HG03103 (cell line): ENCODE results near the gene PSKH1.

Experiments used
- ATAC-seq: cut with Tn5 transposase; IDR thresholded peaks from one replicate; pipeline ENCODE4 v1.9.1; 2021; ENCODE audit warnings: low read depth; ENCODE audit not compliant: unreplicated experiment

Gene PSKH1

DNA sequence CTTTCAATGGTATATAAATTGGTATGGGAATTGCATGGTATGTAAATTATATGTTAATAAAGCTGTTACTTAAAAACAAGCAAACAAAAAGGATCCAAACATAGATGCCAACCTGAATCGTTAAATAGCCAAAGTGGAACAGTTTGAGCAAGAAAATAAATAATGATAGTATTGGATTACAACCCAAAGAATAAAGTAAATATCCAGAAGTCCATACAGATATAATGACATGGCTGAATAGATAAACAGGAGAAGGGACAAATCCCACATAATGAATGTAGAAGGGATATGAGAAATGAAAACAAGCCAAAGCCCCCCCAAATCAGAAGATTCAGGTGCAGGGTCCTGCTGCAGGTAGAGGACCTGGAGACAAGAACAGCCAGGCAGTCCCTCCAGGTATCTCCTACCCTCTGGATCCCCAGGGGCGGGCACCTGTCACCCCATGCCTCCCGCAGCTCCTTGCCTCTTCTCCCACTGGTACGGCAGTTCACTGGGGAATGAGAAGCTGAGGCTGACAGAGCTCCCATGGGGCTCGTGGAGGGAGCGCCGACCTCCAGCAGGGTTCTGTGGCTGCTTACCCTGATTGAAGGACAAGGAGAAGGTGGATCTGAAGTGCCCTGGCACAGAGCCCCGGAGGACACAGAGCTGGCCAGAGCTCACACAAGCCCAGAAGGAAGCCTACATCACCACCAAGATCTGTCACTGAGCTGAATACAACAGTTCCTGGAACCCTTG is 60.8 kb downstream of the PSKH1 start:
- ATAC-seq: no peak

GRCh38 chr16:67954421-67955196 is 61.6 kb downstream of the PSKH1 start:
- no peak for ATAC-seq

- ATAC-seq: no peak
These were observed 64.6 kb downstream of the PSKH1 start for GRCh38 chr16:67957622-67958021.

GRCh38 chr16:67959536-67960329 is 66.7 kb downstream of the PSKH1 start:
- ATAC-seq: no peak

GRCh38 chr16:67961551-67961957 is 68.5 kb downstream of the PSKH1 start:
- no peak for ATAC-seq

DNA sequence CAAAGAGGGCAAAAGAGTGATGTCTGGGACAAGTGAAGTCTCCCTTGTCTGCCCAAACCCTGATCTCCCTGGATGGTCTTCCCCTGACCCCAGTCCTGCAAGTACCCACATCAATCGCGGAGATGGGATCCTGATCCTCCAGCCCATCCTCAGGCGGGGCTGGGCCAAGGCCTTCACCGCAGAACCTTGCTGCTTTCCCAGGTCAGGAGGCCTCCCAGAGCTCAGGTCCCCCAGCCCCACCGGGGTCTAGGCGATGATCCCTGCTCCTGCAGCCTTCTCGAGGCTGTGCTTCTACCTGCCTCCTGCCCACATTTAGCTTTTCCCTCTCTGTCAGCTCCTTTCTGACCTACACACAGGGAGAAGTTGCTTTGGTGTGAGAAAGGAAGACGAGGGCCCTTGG is 69.1 kb downstream of the PSKH1 start:
- ATAC-seq: no peak

GRCh38 chr16:67963292-67963661 is 70.2 kb downstream of the PSKH1 start:
- ATAC-seq: no peak

DNA sequence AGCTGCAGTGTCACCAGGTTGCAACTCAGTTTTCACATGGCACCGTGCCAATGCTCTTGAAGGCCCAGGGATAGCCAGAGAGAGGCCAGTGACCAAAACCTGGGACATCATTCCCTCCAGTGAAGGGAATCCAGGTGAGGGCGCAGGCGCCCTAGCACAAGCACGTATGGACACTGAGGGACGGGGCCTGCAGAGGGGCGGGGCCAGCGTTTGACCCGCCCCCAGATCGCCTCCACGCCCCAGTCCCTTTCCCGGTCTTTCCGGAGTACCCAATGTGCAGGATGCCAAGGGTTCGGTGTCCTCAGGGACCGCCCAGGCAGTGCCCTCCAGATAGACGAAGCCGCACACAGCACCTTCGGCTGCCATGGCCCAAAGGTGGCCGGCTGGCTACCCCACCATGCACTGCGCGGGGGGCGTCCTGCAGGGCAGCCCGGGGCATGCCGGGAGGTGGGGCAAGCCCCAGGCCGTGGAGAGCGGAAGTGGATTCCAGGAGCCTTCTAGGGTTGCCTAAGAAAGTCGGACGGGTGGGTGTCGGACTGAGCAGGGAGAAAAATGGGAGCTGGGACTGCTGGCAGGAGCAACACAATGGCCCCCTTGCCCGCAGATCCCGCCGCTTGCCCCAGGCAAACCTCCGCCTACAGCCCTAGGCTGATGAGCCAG is 70.7 kb downstream of the PSKH1 start:
- ATAC-seq: no peak

DNA sequence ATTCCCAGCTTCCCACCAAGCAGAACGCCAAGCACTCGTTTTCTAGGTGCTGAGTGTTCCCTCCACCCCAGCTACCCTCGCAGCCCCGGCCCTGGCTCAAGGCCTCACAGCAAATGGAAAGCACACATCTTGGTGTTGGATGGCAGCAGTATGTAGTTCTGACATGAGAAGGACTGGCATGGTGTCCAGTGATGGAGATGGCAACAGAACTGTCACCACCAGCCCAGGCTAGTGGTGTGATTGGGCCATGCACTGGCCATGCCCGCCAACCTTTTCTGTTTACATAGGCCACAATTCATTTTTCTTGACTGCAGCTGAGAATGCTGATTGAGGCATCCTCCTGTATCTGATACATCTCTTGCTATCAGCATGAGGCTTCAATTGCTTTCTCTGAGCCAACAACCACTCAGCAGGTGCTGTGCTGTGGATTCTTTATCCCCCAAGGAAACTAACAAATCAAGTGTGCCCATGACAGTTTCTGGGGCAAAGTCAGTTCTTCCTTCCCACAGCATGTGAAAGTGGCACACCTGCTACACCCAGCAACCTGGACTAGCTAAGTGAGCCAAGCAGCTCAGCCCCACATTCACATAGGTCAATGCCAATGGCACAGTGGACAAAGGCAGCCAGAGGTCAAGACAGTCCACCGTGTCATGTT is 71.5 kb downstream of the PSKH1 start:
- ATAC-seq: no peak

GRCh38 chr16:67965668-67966548 is 72.9 kb downstream of the PSKH1 start:
- no peak for ATAC-seq

DNA sequence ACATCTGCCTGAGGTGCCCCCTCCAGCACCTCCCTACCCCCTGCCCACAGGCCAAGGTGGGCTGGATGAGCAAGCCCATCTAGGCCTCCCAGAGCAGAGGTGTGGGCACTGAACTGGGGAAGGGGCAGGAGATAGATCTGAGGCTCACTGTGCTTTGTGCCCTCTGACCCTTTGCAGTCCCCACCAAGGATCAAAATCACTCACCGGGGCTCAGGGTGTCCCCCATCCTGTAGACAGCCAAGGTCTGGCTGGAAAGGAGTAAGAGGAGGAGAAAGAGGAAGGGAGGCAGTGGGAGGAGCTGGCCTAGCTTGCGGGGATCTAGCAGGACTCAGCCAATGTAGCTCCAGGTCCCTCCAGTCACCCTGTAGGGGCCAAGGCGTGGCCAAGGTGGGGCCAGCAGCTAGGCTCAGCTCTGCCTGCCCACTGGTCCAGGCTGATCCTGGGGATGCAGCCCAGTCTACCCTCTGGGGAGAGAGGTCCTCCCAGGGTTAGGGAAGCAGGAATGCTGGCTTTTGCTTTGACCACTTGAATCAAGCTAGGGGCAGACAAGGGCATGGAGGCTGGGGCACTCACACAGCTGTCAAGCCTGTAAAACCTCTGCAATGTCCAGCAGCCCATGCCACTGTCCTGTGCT is 73.6 kb downstream of the PSKH1 start:
- no peak for ATAC-seq

DNA sequence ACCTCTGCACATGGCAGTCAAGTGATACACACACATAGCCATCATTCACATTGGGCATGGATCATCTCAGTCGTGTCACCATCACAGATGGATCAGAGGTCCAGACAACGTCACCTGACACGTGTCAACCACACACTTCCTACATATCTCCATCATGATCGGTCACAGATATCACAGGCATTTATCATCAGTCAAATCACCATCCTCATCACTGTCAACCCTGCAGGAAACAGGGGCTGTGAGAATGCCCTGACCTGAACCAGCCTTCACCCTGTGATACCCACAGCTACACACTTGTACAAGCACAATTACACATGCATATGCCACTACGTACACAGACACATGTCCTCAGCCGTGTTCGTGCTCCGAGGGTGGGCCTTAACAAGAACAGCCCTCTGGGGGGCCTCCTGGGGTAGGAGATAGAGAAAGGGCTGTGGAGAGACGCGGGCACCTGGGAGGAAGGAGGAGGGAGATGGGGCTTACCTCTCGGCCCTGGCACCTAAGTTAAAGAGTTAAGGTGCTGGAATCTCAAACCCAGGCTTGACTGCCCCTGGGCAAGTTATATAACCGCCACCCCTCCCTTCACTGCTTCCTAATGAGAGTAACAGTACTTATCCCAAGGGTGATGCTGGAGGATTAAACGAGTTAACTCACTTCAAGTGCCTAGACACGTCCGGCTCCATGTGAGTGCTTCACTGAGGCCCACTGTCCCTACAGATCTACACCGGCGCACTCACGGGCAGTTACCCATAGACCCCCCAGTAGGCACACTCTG is 74.3 kb downstream of the PSKH1 start:
- no peak for ATAC-seq

GRCh38 chr16:67967958-67968399 is 74.9 kb downstream of the PSKH1 start:
- peak; percentile 23 for ATAC-seq

DNA sequence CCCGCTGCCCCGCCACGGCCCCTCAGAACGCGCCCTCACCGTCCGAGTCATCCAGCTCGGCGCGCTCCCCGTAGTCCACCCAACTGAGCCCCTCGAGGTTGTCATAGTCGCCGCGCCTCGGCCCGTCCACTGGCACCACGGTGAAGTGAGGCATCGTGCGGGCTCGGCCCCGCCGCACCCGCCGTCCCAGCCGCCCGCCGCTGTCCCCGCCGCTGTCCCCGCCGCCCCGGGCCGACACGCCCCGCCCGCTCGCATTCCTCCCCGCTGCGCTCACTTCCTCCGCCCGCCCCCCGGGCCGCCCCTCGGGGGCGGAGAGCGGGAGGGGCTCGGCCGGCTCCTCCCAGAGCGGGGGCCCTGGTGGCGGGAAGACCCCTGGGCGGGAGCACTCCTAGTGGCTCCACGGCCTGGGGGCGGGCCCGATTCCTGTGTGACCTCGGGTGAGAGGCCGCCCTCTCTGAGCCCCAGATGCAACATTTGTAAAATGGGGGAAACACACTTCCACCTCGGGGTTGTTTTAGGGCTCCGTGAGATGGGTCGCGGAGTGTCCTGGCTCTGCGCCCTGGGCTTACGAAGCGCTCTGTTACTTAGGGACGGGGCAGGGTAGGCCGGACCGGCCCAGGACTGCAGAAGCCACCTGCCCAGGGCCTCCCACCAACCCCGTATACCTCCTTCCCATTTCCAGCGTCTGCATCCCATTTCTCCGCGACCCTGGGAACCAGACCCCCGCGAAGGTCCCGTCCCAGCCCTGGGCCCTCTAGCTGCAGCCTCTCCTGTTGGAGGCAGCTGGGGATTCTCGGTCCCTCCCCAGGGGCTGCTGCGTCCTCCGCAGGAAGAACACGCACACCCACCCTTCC is 75.6 kb downstream of the PSKH1 start, which contains the start of gene SLC12A4:
SLC12A4 (minus strand) TSS at position 238 of the 854 bp plus-strand sequence; CDS start at position 154, 84 bp downstream.
- peak; percentile 56 for ATAC-seq

DNA sequence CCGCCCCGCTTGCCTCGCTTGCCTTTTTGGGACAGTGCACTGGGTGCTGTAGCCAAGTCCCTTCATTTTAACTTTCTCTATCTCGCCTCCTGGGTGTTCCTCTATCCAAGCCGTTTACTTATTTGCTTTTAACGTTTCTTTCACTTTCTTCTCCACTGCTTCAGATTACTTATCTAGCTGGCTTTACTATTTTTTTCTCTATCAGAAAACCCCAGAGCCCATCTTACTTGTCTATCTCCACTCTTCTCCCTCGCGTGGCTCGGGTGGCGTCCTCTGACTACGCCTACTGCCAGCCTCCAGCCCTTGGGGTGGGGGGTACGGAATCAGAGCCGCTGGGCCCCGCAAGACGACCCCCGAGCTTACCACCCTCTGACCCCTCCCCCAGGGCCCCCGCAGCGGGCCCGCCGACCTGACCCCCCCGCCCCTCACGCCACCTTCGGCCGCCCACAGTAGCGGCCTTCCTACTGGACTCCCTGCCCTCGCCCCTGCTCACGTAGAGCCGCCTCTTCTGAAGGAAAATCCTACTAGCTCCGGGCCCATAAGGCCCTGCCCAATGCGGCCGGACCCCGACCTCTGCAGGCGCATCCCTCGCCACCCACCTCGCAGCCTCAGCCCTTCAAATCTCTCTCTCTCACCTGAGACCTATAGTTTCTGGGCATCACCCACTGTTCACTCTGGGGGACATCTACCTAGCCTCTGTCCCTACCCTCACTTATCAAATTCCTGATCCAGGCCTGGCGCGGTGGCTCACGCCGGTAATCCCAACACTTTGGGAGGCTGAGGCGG is 76.4 kb downstream of the PSKH1 start:
- ATAC-seq: no peak

GRCh38 chr16:67971111-67971510 is 78.1 kb downstream of the PSKH1 start:
- no peak for ATAC-seq
